K562 (cell line): ENCODE data around the gene DIP2C. TPM values are rescaled to one million over a fixed set of nuclear protein-coding genes. Genes with fewer than 3 reads are reported as not detected.

ENCODE experiments used
- ATAC-seq: fragments of 200-7000 bp; cut with Tn5 transposase; 3 replicates; pipeline ENCODE4 v1.9.1; 2020; ENCODE audit warnings: moderate library complexity
- BruUV-seq: library from RNA; stranded (reverse); fragments of 400-500 nt; replicated peaks from 2 replicates; lab custom pipeline; 2021; lab: Mats Ljungman, UMichigan
- CTCF ChIA-PET: fragments of 300-600 bp; formaldehyde crosslinking; extraction: SDS; loops from one replicate; lab custom pipeline; 2021; ENCODE audit warnings: low intra/inter-chr PET ratio; lab: Yijun Ruan, JAX
- POLR2A ChIA-PET: fragments of 300-600, 350-650 bp; sonication (Branson Sonifier 250); formaldehyde crosslinking; extraction: SDS; loops from one replicate; lab custom pipeline; 2021; ENCODE audit warnings: antibody characterized with exemption, inconsistent platforms; lab: Yijun Ruan, JAX
- DNase-seq, 4 experiments: peaks; one replicate each; pipeline versions ENCODE4 v3.0.0 to v3.0.0-alpha.2; 2011 to 2018; ENCODE audit warnings: low spot score in 3 of 4, mixed read lengths in 3 of 4; ENCODE audit errors: extremely low read depth in 1 of 4
- FAIRE-seq: peaks from 2 replicates; lab custom pipeline; 2011; peaks lifted over from hg19 to GRCh38; lab: Jason Lieb, UNC
- H2AFZ ChIP-seq: 2 replicates; pipeline ENCODE4 v1.6.0; 2011; ENCODE audit warnings: low read depth, low read length, control low read depth, inconsistent platforms
- H3K27ac ChIP-seq: fragments of 200-600 bp; 3 replicates; pipeline ENCODE4 v1.8.0; 2011; ENCODE audit warnings: low read depth, mild to moderate bottlenecking, control low read depth, inconsistent platforms, low read length, moderate library complexity, mixed read lengths; ENCODE audit errors: extremely low read depth
- H3K27me3 ChIP-seq, 2 experiments: fragments of 300-600 bp in 1 of 2; 2 replicates in 1 of 2; 3 replicates in 1 of 2; pipeline versions ENCODE4 v1.6.0 to v1.8.0; 2011; ENCODE audit warnings: inconsistent platforms in 2 of 2, low read length in 2 of 2, mild to moderate bottlenecking in 1 of 2, mixed read lengths in 1 of 2, moderate library complexity in 1 of 2; ENCODE audit not compliant: control insufficient read depth in 2 of 2, insufficient read depth in 2 of 2
- H3K36me3 ChIP-seq: fragments of 300-600 bp; 3 replicates; pipeline ENCODE4 v1.8.0; 2011; ENCODE audit warnings: mild to moderate bottlenecking, low read length, inconsistent platforms; ENCODE audit not compliant: control insufficient read depth, insufficient read depth
- H3K4me1 ChIP-seq, 2 experiments: fragments of 200-600 bp in 1 of 2; replicated peaks in 1 of 2; 2 replicates in 1 of 2; 3 replicates in 1 of 2; pipeline versions ENCODE4 v1.5.1 to v1.8.0; 2011; ENCODE audit warnings: inconsistent platforms in 2 of 2, low read length in 2 of 2, mild to moderate bottlenecking in 1 of 2, mixed read lengths in 1 of 2, moderate library complexity in 1 of 2; ENCODE audit not compliant: control insufficient read depth in 2 of 2, insufficient read depth in 2 of 2
- H3K4me2 ChIP-seq: 2 replicates; pipeline ENCODE4 v1.6.1; 2011; ENCODE audit warnings: low read length, control low read depth, inconsistent platforms, mixed read lengths; ENCODE audit not compliant: insufficient read depth
- H3K4me3 ChIP-seq: fragments of 200-600 bp; sonication (generic), shearing (Covaris generic); 2 replicates; pipeline ENCODE4 v1.5.1; 2016; ENCODE audit warnings: control low read depth, inconsistent platforms
- H3K79me2 ChIP-seq: fragments of 200-600 bp; 3 replicates; pipeline ENCODE4 v1.8.0; 2011; ENCODE audit warnings: low read length, inconsistent platforms; ENCODE audit not compliant: control insufficient read depth, insufficient read depth
- H3K9ac ChIP-seq, 2 experiments: 2 replicates each; pipeline versions ENCODE4 v1.6.0 to v1.6.1; 2011; ENCODE audit warnings: low read depth in 2 of 2, low read length in 2 of 2, control low read depth in 1 of 2, inconsistent platforms in 1 of 2, mild to moderate bottlenecking in 1 of 2, mixed read lengths in 1 of 2; ENCODE audit not compliant: insufficient read depth in 1 of 2
- H3K9me1 ChIP-seq: one replicate; pipeline ENCODE4 v1.6.0; 2011; ENCODE audit warnings: inconsistent platforms, mild to moderate bottlenecking, low read length, moderate library complexity; ENCODE audit not compliant: control insufficient read depth, insufficient read depth
- H3K9me3 ChIP-seq: replicated peaks from 2 replicates; pipeline ENCODE4 v1.5.1; 2011; ENCODE audit warnings: low read depth, low read length, inconsistent platforms; ENCODE audit not compliant: control insufficient read depth, insufficient read depth
- H4K20me1 ChIP-seq: replicated peaks from 2 replicates; pipeline ENCODE4 v1.6.1; 2011; ENCODE audit warnings: low read length, inconsistent platforms, mixed read lengths; ENCODE audit not compliant: control insufficient read depth, insufficient read depth
- BACH1 ChIP-seq: fragments of 200-800 bp; sonication (Bioruptor generic); IDR thresholded peaks from 2 replicates; pipeline ENCODE4 v1.6.1; 2016; ENCODE audit warnings: missing genetic modification characterization, missing compliant biosample characterization
- BRF2 ChIP-seq: IDR thresholded peaks from 3 replicates; pipeline ENCODE4 v1.6.1; 2011; ENCODE audit warnings: borderline replicate concordance, mild to moderate bottlenecking; ENCODE audit not compliant: insufficient read length, insufficient read depth
- CAMTA2 ChIP-seq: fragments of 250-450 bp; sonication (Bioruptor Pico); conservative IDR thresholded peaks from 2 replicates; pipeline ENCODE4 v1.5.1; 2022
- CREB3 ChIP-seq: fragments of 450-650 bp; conservative IDR thresholded peaks from 2 replicates; pipeline ENCODE4 v1.6.1; 2016; ENCODE audit warnings: missing genetic modification characterization, low read depth, mild to moderate bottlenecking, missing compliant biosample characterization, moderate library complexity
- PRDM10 ChIP-seq: fragments of 450-650 bp; IDR thresholded peaks from 2 replicates; pipeline ENCODE4 v1.6.1; 2018; ENCODE audit not compliant: partially characterized antibody
- RBM14 ChIP-seq: fragments of 200-400 bp; formaldehyde crosslinking; IDR thresholded peaks from 2 replicates; pipeline ENCODE4 v1.6.1; 2018; ENCODE audit warnings: low read depth, mild to moderate bottlenecking, low read length, moderate library complexity, borderline replicate concordance; ENCODE audit not compliant: insufficient read depth
- SNAPC5 ChIP-seq: fragments of 250-450 bp; sonication (Bioruptor Pico); IDR thresholded peaks from 2 replicates; pipeline ENCODE4 v1.8.0; 2021; ENCODE audit warnings: moderate library complexity, mild to moderate bottlenecking, inconsistent platforms
- WHSC1 ChIP-seq: IDR thresholded peaks from one replicate; pipeline ENCODE4 v1.6.1; 2012; ENCODE audit warnings: low read length, control low read depth, inconsistent platforms
- WGBS: fragments of 100-300 bp; shearing (Covaris generic); methylation state at CpG from one replicate; pipeline ENCODE4 v1.1.6; 2016; ENCODE audit warnings: low coverage, mixed read lengths; ENCODE audit not compliant: insufficient coverage; ENCODE audit errors: missing lambda C conversion rate; 5-methylcytosine and 5-hydroxymethylcytosine counted together
- in situ Hi-C: fragments of 300-500 bp; cut with MboI; formaldehyde crosslinking; loops from 4 replicates; pipeline ENCODE4 v1.15.0; 2018; ENCODE audit warnings: inconsistent platforms, mixed read lengths
- intact Hi-C: fragments of 100-400 bp; cut with micrococcal nuclease; formaldehyde crosslinking; loops from 2 replicates; pipeline ENCODE4 v1.14.2; 2022
- polyA plus RNA-seq, 8 experiments: library from polyadenylated mRNA; depleted of rRNA in 4 of 8; stranded (reverse) in 5 of 8; unstranded in 3 of 8; fragments of >200 nt; fragmentation: Nextera tagmentation in 2 of 8; fragmentation: Illumina TruSeq in 1 of 8; extraction: Ambion mirVana in 2 of 8; extraction: Trizol in 1 of 8; gene quantifications; 2 replicates each; pipeline versions ENCODE4 v1.2.1 to v1.2.3, GENCODE V29; 2011 to 2014; ENCODE audit warnings: inconsistent platforms in 1 of 8, missing spikeins in 1 of 8
- total RNA-seq, 7 experiments: library from RNA; depleted of rRNA in 6 of 7; stranded (reverse); fragments of >200 nt in 6 of 7; fragmentation: Illumina TruSeq in 2 of 7; extraction: Trizol in 2 of 7; gene quantifications; 2 replicates each; pipeline versions ENCODE4 v1.2.1 to v1.2.3, GENCODE V29; 2011 to 2021; ENCODE audit warnings: low replicate concordance in 1 of 7

The DIP2C gene
- total and polyA plus RNA-seq, 9 of the 15 experiments (the other 6 are each of a cell fraction or from before 2014, with no cell fraction given): 0.01 TPM; not detected in 8

- 2% methylated on average over 17 of the region's 17 CpGs for WGBS
- no peaks in the 10 kb centered on the region for H3K36me3 ChIP-seq
- no peak for FAIRE-seq
Observed at GRCh38 chr10:380313-380940, 309.0 kb downstream of the DIP2C start.

More at GRCh38 chr10:380313-380940, 309.0 kb downstream of the DIP2C start:
- no peak for ATAC-seq
- no peaks in the 10 kb centered on the region for H3K79me2 ChIP-seq
- CTCF ChIA-PET: no interaction called here
- POLR2A ChIA-PET: no interaction called here
- TF ChIP-seq RBM14 (no peak), WHSC1 (no peak), CAMTA2 (CRISPR knock-in tag) (no peak), BRF2 (no peak), BACH1 (tag) (no peak), SNAPC5 (CRISPR knock-in tag) (no peak), PRDM10 (no peak), CREB3 (tag) (no peak)
- H3K4me2 ChIP-seq: no peak overlapping the region
- DNase-seq: no peak
- H3K9me1 ChIP-seq: no peaks in the 10 kb centered on the region
- no TSS peak for BruUV-seq
- H2AFZ ChIP-seq: no peak overlapping the region
- 0 out of 5 replicates have a peak, but pooled peaks cover 0 to 2% of the 10 kb centered on the region in 2 experiments for H3K4me1 ChIP-seq
- in situ Hi-C loops: no loop called here
- no peak overlapping the region for H3K4me3 ChIP-seq
- intact Hi-C loops: no loop called here
- H3K27ac ChIP-seq: no peak overlapping the region
- H3K27me3 ChIP-seq: peaks cover 42 to 54% of the 10 kb centered on the region in 2 experiments
- H3K9ac ChIP-seq: no peak overlapping the region
- H4K20me1 ChIP-seq: no peaks in the 10 kb centered on the region; the same call in 1 of the 2 replicates
- H3K9me3 ChIP-seq: no peaks in the 10 kb centered on the region; the same call in 1 of the 2 replicates
